HG02763 (cell line): ENCODE measurements around the gene MCFD2.

Experiments
- ATAC-seq: cut with Tn5 transposase; IDR thresholded peaks from one replicate; pipeline ENCODE4 v1.9.1; 2021; ENCODE audit warnings: mild to moderate bottlenecking, moderate library complexity; ENCODE audit not compliant: unreplicated experiment

MCFD2 gene

GRCh38 chr2:46915281-46915810 lies at the start of gene MCFD2:
Gene MCFD2 (minus strand): TSS chr2:46915806. CDS start chr2:46909171, 6,635 bp downstream.
- no peak for ATAC-seq

GRCh38 chr2:46964835-46965560 lies 49.4 kb upstream of the MCFD2 start:
- no peak for ATAC-seq

GRCh38 chr2:46963941-46964673 lies 48.5 kb upstream of the MCFD2 start:
- ATAC-seq: no peak

GRCh38 chr2:46963210-46963609 lies 47.6 kb upstream of the MCFD2 start:
- no peak for ATAC-seq

GRCh38 chr2:46962751-46963150 lies 47.1 kb upstream of the MCFD2 start:
- no peak for ATAC-seq

GRCh38 chr2:46960618-46961017 lies 45.0 kb upstream of the MCFD2 start:
- no peak for ATAC-seq

GRCh38 chr2:46958431-46959017 lies 42.9 kb upstream of the MCFD2 start:
- ATAC-seq: no peak

- no peak for ATAC-seq
Observed at GRCh38 chr2:46956981-46957531, 41.5 kb upstream of the MCFD2 start.

- no peak for ATAC-seq
Observed at GRCh38 chr2:46955764-46956163, 40.2 kb upstream of the MCFD2 start.

- no peak for ATAC-seq
Observed at GRCh38 chr2:46954951-46955571, 39.5 kb upstream of the MCFD2 start.

GRCh38 chr2:46952171-46952570 lies 36.6 kb upstream of the MCFD2 start:
- no peak for ATAC-seq

GRCh38 chr2:46951290-46952064 lies 35.9 kb upstream of the MCFD2 start:
- no peak for ATAC-seq

- ATAC-seq: no peak
Observed at GRCh38 chr2:46950314-46950713, 34.7 kb upstream of the MCFD2 start.

- no peak for ATAC-seq
Observed at GRCh38 chr2:46947841-46948240, 32.2 kb upstream of the MCFD2 start.

- no peak for ATAC-seq
Observed at GRCh38 chr2:46945671-46946070, 30.1 kb upstream of the MCFD2 start.

- peak; percentile 27 for ATAC-seq
Observed at GRCh38 chr2:46943881-46944798, 28.5 kb upstream of the MCFD2 start.

GRCh38 chr2:46942891-46943626 lies 27.5 kb upstream of the MCFD2 start:
- ATAC-seq: no peak

- ATAC-seq: peak; percentile 22
Observed at GRCh38 chr2:46942143-46942526, 26.5 kb upstream of the MCFD2 start.
